Endothelial cell of umbilical vein (primary cell): Measurements from ENCODE around the gene SRPK2. TPM values are rescaled to one million over a fixed set of nuclear protein-coding genes. Genes with fewer than 3 reads are reported as not detected.

Experiments used
- polyA plus RNA-seq, 4 experiments: library from polyadenylated mRNA; depleted of rRNA in 3 of 4; stranded (reverse) in 3 of 4; unstranded in 1 of 4; fragments of >200 nt; gene quantifications; 2 replicates each; pipeline versions ENCODE4 v1.2.1 to v1.2.3, GENCODE V29; 2011 to 2012; ENCODE audit warnings: missing spikeins in 1 of 4
- small RNA-seq: library from RNA; depleted of rRNA; stranded (forward); fragments of <200 nt; gene quantifications from one replicate; pipeline ENCODE3, GENCODE V24; 2012; ENCODE audit warnings: low replicate concordance, low read depth; ENCODE audit not compliant: insufficient read depth, insufficient read length
- total RNA-seq: library from RNA; stranded (reverse); gene quantifications from 2 replicates; pipeline ENCODE4 v1.2.3, GENCODE V29; 2021

The SRPK2 gene
- total and polyA plus RNA-seq, 2 donors (not counting 3 experiments of a cell fraction or from before 2014, with no cell fraction given), result 13.4 to 55.2 TPM

Small RNA genes within 50 kb of the gene (small RNA-seq; reads per million reads assigned to genes)
- gene AC005070.2 (not detected), gene RNU6-1322P (not detected)

Other genes with a start within 250 kb of the SRPK2 start
- gene PUS7, start 133.3 kb upstream of the SRPK2 start, total RNA-seq, result 31.2 and 33.9 TPM in 2 replicates
- gene PUS7, start 133.3 kb upstream of the SRPK2 start, polyA plus RNA-seq, result 8.1 and 15.8 TPM in 2 replicates
- 23.4 and 24.8 TPM in 2 replicates for gene RINT1, start 143.3 kb upstream of the SRPK2 start, total RNA-seq
- gene RINT1, start 143.3 kb upstream of the SRPK2 start, polyA plus RNA-seq, result 8.9 and 10.8 TPM in 2 replicates
- not detected in 2 replicates for gene EFCAB10, start 192.6 kb upstream of the SRPK2 start, total RNA-seq
- gene EFCAB10, start 192.6 kb upstream of the SRPK2 start, polyA plus RNA-seq, result not detected in 2 replicates